PC-9 (cell line): ENCODE data around the gene USP31.

ENCODE experiments used
- CTCF ChIP-seq: fragments of 200-600 bp; sonication (generic); conservative IDR thresholded peaks from 2 replicates; pipeline ENCODE4 v1.6.1; 2017; ENCODE audit warnings: mixed run types, antibody characterized with exemption, mild to moderate bottlenecking, moderate library complexity
- EZH2 ChIP-seq: fragments of 200-600 bp; sonication (generic); IDR thresholded peaks from 2 replicates; pipeline ENCODE4 v1.8.0; 2017; ENCODE audit warnings: antibody characterized with exemption, low read depth

DNA sequence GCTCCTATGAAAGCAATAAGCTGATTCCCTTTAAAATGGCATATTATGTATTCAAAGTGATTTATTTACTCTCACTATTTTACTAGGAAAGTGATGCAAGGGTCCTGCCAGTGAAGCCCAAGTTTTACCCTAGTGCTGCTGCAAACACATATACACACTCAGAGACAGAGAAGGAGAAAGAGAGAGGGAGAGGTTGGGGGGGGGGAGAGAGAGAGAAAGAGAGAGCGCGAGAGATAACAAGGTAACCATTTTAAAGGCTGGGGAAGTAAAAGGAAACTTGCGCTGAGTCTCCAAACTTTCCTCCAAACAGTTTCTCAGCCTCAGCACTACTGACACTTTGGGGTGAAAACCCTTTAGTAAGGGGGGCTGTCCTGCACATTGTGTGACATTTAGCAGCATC lies 5.9 kb downstream of the USP31 start:
- no peak for TF ChIP-seq CTCF
- no peak for TF ChIP-seq EZH2
